Breast epithelium (tissue), 3 donors: ENCODE results near the gene CD8A.
"Not testable (repeated sequence)": the region's sequence is repeated elsewhere in the genome, so short reads cannot be mapped to it uniquely, and the experiment has no call there.

Experiments
- CTCF ChIP-seq, 3 donors: fragments of 450-650 bp; IDR thresholded peaks; one replicate each; pipeline ENCODE4 v1.5.1; 2016 to 2017; ENCODE audit warnings: antibody characterized with exemption in 3 of 3, mild to moderate bottlenecking in 3 of 3, moderate library complexity in 3 of 3
- POLR2A ChIP-seq: fragments of 450-650 bp; IDR thresholded peaks from one replicate; pipeline ENCODE4 v1.6.1; 2016; ENCODE audit warnings: antibody characterized with exemption, mild to moderate bottlenecking, moderate library complexity
- POLR2AphosphoS5 ChIP-seq, 3 donors: sonication (generic); formaldehyde crosslinking; IDR thresholded peaks; one replicate each; pipeline ENCODE4 v1.6.1; 2017; ENCODE audit warnings: antibody characterized with exemption in 3 of 3

- TF ChIP-seq CTCF (IDR thresholded peaks at IDR 0.05); POLR2AphosphoS5 (IDR thresholded peaks at IDR 0.05); POLR2A: not testable (repeated sequence)
Measured at GRCh38 chr2:86839871-86840548, 49.3 kb upstream of the CD8A start.
